Measurements from ENCODE around the gene LPAR6. TPM values are rescaled to one million over a fixed set of nuclear protein-coding genes. Genes with fewer than 3 reads are reported as not detected.

The LPAR6 gene
- total RNA-seq, 4 donors from 2014 or later = 13.3 to 41.4 (median 22.8) TPM

- Histone ChIP-seq H3K27me3 (no peaks in the 10 kb centered on the region), H3K27ac (peak overlapping the region; percentile 8), H3K4me3 (no peak overlapping the region), H3K9me3 (peaks cover 8% of the 10 kb centered on the region), H3K36me3 (peaks cover 5% of the 10 kb centered on the region), H3K4me1 (peaks cover 14% of the 10 kb centered on the region)
- TF ChIP-seq POLR2AphosphoS5 (IDR thresholded peaks at IDR 0.05) = no peak
- no peak for TF ChIP-seq EP300 (IDR thresholded peaks at IDR 0.05)
- no peak for TF ChIP-seq CTCF (IDR thresholded peaks at IDR 0.05)
- no peak for TF ChIP-seq POLR2A (IDR thresholded peaks at IDR 0.05)
- WGBS = 69% methylated on average over 3 of the region's 3 CpGs
- DNase-seq (ENCODE audit: low spot score in 2 of 2) = no peak
These were observed 35.5 kb upstream of the LPAR6 start for GRCh38 chr13:48448285-48448958.

DNA sequence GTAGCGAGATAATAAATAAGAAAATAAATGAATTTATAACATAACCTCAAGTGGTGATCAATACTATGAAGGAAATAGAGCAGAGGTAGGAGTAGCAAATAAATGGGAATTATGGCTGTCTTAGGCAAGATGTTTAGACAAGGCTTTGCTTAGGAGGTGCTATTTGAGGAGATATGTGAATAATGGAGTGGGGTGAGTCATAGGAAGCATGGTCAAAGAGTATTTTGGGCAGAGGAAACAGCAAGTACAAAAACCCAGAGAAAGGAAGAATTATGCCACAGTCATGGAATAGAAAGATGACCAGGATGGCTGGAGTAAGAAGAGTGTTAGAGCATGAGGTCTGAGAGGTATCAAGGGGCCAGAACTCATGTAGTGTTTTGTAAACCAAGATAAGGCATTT is 33.6 kb upstream of the LPAR6 start:
- 93% methylated on average over 1 of the region's 1 CpG for WGBS

GRCh38 chr13:48443442-48444208 is 30.7 kb upstream of the LPAR6 start:
- no peaks in the 10 kb centered on the region for H3K36me3 ChIP-seq
- no peak overlapping the region for H3K4me3 ChIP-seq
- H3K27me3 ChIP-seq = no peaks in the 10 kb centered on the region
- no peak for DNase-seq (ENCODE audit: low spot score in 2 of 2)
- H3K9me3 ChIP-seq = no peaks in the 10 kb centered on the region
- H3K27ac ChIP-seq = no peak overlapping the region
- 50% methylated on average over 1 of the region's 1 CpG for WGBS
- peaks cover 5% of the 10 kb centered on the region for H3K4me1 ChIP-seq
- TF ChIP-seq EP300 (IDR thresholded peaks at IDR 0.05) (no peak), POLR2AphosphoS5 (IDR thresholded peaks at IDR 0.05) (no peak), CTCF (IDR thresholded peaks at IDR 0.05) (no peak), POLR2A (IDR thresholded peaks at IDR 0.05) (no peak)

More for the DNA sequence above, 33.6 kb upstream of the LPAR6 start:
- Histone ChIP-seq H3K27me3 (no peaks in the 10 kb centered on the region), H3K9me3 (peaks cover 8% of the 10 kb centered on the region), H3K4me1 (peaks cover 14% of the 10 kb centered on the region), H3K27ac (no peak overlapping the region), H3K4me3 (no peak overlapping the region), H3K36me3 (no peaks in the 10 kb centered on the region)
- DNase-seq (ENCODE audit: low spot score in 2 of 2) = no peak
- no peak for TF ChIP-seq EP300 (IDR thresholded peaks at IDR 0.05)
- TF ChIP-seq POLR2AphosphoS5 (IDR thresholded peaks at IDR 0.05) = no peak
- no peak for TF ChIP-seq CTCF (IDR thresholded peaks at IDR 0.05)
- TF ChIP-seq POLR2A (IDR thresholded peaks at IDR 0.05) = no peak

- Histone ChIP-seq H3K27me3 (no peaks in the 10 kb centered on the region), H3K4me1 (peaks cover 36% of the 10 kb centered on the region), H3K9me3 (no peaks in the 10 kb centered on the region), H3K4me3 (peak overlapping the region; percentile 6), H3K27ac (peak overlapping the region; percentile 44), H3K36me3 (no peaks in the 10 kb centered on the region)
- 4% methylated on average over 3 of the region's 3 CpGs for WGBS
- peak in 1 of 2 donors; percentile 76 for DNase-seq (ENCODE audit: low spot score in 2 of 2)
- TF ChIP-seq EP300 (IDR thresholded peaks at IDR 0.05) (no peak), POLR2AphosphoS5 (IDR thresholded peaks at IDR 0.05) (no peak), CTCF (IDR thresholded peaks at IDR 0.05) (no peak)
These were observed 24.5 kb upstream of the LPAR6 start for GRCh38 chr13:48437371-48437770.

DNA sequence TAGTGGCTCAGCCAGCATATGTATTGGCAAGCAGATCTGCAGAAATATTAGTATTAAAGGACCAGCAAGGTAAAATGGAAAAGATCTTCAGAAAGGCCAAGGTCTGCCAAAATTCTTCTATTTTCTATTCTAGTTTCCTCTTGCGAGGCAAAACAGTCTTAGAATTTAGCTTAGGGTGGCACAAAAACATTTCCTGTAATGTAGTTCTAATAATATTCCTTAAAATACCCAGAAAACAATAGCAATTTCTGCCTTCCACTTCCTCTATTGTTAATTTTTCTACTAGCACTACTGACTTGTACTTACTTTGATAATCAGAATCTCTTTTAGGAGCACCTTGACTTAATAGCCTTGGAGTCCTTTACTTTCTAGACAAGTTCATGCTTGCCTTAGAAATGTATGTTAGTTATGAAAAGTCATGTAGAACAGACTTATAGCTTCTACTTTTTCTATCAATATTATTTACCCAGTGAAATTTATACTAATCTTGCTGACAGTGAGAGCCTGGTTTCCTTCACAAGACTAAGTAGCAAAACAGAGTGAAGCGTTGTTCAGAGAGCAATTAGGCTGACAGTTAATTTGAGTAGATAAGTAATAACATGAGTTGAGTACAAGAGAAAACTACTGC is 23.9 kb upstream of the LPAR6 start:
- Histone ChIP-seq H3K36me3 (no peaks in the 10 kb centered on the region), H3K27ac (peak overlapping the region; percentile 44), H3K4me1 (peaks cover 42% of the 10 kb centered on the region), H3K9me3 (no peaks in the 10 kb centered on the region), H3K27me3 (no peaks in the 10 kb centered on the region), H3K4me3 (peak overlapping the region; percentile 6)
- DNase-seq (ENCODE audit: low spot score in 2 of 2) = no peak
- no peak for TF ChIP-seq POLR2A (IDR thresholded peaks at IDR 0.05)
- no peak for TF ChIP-seq POLR2AphosphoS5 (IDR thresholded peaks at IDR 0.05)
- TF ChIP-seq EP300 (IDR thresholded peaks at IDR 0.05) = no peak
- no peak for TF ChIP-seq CTCF (IDR thresholded peaks at IDR 0.05)
- 36% methylated on average over 2 of the region's 2 CpGs for WGBS

All from suprapubic skin (tissue), 4 donors.